H1 (cell line): ENCODE measurements around the gene CENPM. TPM values are rescaled to one million over a fixed set of nuclear protein-coding genes. Genes with fewer than 3 reads are reported as not detected.

ENCODE experiments used
- CEBPB ChIP-seq: IDR thresholded peaks from 2 replicates; pipeline ENCODE4 v1.6.1; 2012; ENCODE audit warnings: low read depth, low read length
- polyA plus RNA-seq, 7 experiments: library from polyadenylated mRNA; depleted of rRNA in 3 of 7; stranded (reverse) in 5 of 7; unstranded in 2 of 7; fragments of >200 nt in 5 of 7; fragments of 200-250 nt in 2 of 7; gene quantifications; 1 replicate in 5 of 7; 2 replicates in 1 of 7; 4 replicates in 1 of 7; pipeline versions ENCODE4 v1.2.1 to v1.2.3, GENCODE V29; 2011 to 2013; ENCODE audit warnings: missing spikeins in 2 of 7, mixed read lengths in 2 of 7
- total RNA-seq: library from RNA; stranded (reverse); fragmentation: NEBNext Ultra II Directional; extraction: Animal tissue kit (Norgen Biotek cat#: 25700); gene quantifications from 2 replicates; pipeline ENCODE4 v1.2.1, GENCODE V29; 2021
- TF ChIP-seq, protein P1 (sequence below): IDR thresholded peaks from 2 replicates; pipeline ENCODE4 v1.6.1; 2012; ENCODE audit warnings: inconsistent platforms

Gene CENPM
- total and polyA plus RNA-seq, 2 of the 8 experiments (the other 6 are each of a cell fraction or from before 2014, with no cell fraction given) = 32.0 to 80.4 TPM

DNA sequence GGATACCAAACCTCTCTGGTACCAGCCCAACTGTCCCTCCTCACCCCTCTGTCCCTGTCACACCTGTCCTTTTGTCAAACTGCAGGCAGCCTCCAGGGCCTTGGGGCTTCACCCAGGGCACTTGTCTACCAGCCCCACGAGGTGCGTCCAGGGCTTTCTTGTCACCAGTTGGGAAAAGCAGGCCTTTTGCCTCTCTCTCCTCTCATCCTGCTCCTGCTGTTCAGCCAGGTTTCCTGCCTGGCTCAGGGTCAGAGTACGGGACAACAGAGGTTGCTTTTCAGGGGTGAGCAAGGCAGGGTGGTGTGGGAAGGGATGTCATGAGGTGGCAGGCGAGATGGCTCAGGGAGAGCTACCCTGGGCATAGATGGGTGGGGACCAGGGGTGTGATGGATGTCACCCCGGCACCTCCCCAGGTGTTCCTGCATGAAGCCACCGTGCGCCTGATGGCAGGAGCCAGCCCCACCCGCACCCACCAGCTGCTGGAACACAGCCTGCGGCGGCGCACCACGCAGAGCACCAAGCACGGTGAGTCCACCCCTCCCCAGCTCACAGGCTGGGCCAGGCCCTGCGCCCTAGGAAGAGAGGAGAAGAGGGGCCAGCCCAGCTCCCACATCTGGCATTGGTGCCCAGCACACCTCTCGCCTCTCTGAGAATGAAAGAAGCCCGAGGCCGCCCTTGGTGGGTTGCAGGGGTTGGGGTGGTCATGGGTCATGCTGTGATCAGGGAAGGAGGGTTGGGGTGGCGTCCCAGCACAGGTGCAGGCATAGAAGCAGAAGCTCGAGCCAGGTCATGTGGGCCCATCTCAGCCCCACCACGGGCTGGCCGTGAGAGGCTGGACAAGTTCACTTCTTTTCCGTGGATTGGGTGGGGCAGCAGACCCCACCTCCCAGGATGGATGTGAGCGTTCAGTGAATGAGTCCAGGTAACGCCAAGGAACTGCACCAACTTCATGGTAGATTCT, 42.2 kb downstream of the CENPM start (continued):
- TF ChIP-seq CEBPB = no peak
- TF ChIP-seq, protein P1, sequence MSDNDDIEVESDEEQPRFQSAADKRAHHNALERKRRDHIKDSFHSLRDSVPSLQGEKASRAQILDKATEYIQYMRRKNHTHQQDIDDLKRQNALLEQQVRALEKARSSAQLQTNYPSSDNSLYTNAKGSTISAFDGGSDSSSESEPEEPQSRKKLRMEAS = no peak
